Brain microvascular endothelial cell (primary cell): ENCODE measurements around the gene CBX4.

Source experiments
- DNase-seq: peaks from one replicate; pipeline ENCODE4 v3.0.0-alpha.2; 2020
- H3K27ac ChIP-seq: fragments of 250-450 bp; sonication (Bioruptor Pico); 2 replicates; pipeline ENCODE4 v1.5.1; 2020; ENCODE audit warnings: mild to moderate bottlenecking, moderate library complexity
- H3K27me3 ChIP-seq: fragments of 250-450 bp; sonication (Bioruptor Pico); replicated peaks from 2 replicates; pipeline ENCODE4 v1.5.1; 2020; ENCODE audit warnings: mild to moderate bottlenecking
- H3K36me3 ChIP-seq: fragments of 250-450 bp; sonication (Bioruptor Pico); replicated peaks from 2 replicates; pipeline ENCODE4 v1.5.1; 2020; ENCODE audit warnings: mild to moderate bottlenecking
- H3K4me3 ChIP-seq: 2 replicates; pipeline ENCODE4 v1.5.1; 2011; ENCODE audit warnings: low read depth, mild to moderate bottlenecking, control low read depth, low read length, moderate library complexity
- in situ Hi-C: cut with HindIII; loops from 2 replicates; pipeline ENCODE4 v1.10.0; 2017; ENCODE audit warnings: low sequenced_read_pairs, low pct_ligation_motif_present
- TF ChIP-seq, protein P1 (sequence below): IDR thresholded peaks from 2 replicates; pipeline ENCODE4 v1.5.1; 2011; ENCODE audit warnings: low read depth, mild to moderate bottlenecking, moderate library complexity, low read length, control low read depth, inconsistent platforms; ENCODE audit errors: missing control alignments

Gene CBX4

DNA sequence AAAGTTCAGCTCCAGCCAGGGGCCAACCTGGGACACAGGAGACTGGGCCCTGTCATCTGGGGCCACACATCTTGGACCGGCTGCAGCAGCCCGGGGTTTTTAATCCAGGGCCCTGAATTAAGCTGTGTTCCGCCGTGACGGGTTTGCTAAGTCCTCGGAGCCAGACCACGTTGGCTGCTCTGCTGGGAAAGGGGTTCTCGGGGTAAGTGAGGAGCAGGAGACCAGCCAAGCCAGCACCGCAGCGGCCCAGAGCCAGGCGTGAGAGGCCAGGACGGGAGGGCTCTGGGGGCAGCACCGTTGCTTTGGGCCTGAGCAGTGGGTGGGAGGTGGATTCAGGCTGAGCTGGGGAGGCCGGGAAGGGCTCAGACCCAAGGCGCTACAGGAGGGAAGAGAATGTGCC lies 31.3 kb upstream of the CBX4 start:
- in situ Hi-C loops: no loop called here
- no peaks in the 10 kb centered on the region for H3K27me3 ChIP-seq
- TF ChIP-seq, protein P1, sequence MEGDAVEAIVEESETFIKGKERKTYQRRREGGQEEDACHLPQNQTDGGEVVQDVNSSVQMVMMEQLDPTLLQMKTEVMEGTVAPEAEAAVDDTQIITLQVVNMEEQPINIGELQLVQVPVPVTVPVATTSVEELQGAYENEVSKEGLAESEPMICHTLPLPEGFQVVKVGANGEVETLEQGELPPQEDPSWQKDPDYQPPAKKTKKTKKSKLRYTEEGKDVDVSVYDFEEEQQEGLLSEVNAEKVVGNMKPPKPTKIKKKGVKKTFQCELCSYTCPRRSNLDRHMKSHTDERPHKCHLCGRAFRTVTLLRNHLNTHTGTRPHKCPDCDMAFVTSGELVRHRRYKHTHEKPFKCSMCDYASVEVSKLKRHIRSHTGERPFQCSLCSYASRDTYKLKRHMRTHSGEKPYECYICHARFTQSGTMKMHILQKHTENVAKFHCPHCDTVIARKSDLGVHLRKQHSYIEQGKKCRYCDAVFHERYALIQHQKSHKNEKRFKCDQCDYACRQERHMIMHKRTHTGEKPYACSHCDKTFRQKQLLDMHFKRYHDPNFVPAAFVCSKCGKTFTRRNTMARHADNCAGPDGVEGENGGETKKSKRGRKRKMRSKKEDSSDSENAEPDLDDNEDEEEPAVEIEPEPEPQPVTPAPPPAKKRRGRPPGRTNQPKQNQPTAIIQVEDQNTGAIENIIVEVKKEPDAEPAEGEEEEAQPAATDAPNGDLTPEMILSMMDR: no peak
- no peaks in the 10 kb centered on the region for H3K36me3 ChIP-seq
- no peak overlapping the region for H3K4me3 ChIP-seq
- H3K27ac ChIP-seq: no peak overlapping the region
- no peak for DNase-seq

DNA sequence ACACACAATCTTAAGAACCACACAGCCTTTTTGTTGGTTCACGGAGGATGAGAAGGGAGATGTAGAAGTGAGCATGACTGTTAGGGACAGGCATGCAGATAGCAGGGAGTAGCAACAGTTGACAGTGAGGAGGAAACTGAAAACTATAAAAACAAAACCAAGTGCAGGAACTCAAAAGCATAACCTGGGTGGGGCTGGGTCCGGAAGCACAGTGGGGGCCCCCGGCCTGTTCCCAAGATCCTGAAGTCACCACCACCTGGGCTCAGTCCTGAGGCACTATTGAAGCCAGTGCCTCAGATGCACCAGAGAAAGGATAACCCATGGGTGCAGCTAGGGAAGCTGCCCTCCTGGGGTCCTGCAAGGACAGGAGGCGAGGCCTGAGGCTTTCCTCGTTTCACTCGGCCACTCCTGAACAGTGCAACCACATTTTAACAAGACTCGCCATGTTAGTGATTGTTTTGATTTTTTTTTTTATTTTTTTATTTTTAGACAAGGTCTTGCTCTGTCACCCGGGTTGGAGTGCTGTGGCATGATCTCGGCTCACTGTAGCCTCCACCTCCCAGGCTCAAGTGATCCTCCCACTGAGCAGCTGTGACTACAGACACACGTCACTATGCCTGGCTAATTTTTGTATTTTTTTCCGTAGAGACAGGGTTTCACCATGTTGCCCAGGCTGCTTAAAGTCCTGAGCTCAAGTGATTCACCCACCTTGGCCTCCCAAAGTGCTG lies 27.7 kb upstream of the CBX4 start:
- Histone ChIP-seq H3K4me3 (no peak overlapping the region), H3K27ac (no peak overlapping the region), H3K27me3 (no peaks in the 10 kb centered on the region), H3K36me3 (no peaks in the 10 kb centered on the region)
- DNase-seq: peak; percentile 47
- in situ Hi-C loops: no loop called here
- TF ChIP-seq, protein P1: no peak

DNA sequence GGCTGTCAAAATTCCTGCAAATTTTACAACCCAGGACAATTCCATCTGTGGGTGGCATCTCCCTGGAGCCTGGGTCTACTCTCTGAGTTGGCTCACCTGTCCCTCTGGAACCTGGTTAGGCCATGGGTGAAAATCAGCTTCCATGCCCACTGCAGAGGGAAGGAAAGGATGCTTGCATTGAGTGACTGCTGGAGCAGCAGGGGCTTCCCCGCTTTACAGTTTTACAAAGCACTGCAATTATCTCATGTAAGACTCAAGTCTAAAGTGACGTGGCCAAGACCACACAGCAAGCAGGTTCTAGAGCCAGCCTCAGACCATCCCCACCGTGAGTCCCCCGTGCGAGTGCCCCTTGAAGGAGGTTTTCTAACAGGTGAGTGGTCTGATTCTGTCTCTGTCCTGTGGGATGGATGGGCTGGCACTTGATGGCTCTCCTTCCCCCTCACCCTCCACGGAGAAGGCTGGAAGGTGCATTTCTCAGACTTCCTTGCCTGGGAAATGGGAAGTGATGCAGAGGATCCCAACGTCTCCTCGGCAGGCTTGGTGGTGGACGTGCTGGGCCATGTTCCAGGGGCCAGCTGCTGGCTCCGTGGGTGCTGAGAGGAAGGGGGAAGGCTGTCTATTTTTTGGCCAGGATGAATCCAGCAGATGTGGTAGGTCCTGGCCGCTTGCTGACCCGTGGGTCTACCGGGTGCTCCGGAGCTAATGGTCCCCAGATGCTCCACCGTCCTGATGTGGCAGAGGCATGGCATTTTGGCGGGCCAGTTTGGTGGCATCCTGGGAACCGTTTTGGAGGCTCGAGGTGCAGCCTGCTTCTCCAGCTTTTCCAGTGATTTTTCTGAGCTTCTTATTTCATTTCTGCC lies 26.3 kb upstream of the CBX4 start:
- Histone ChIP-seq H3K4me3 (no peak overlapping the region), H3K36me3 (no peaks in the 10 kb centered on the region), H3K27ac (no peak overlapping the region), H3K27me3 (no peaks in the 10 kb centered on the region)
- TF ChIP-seq, protein P1: no peak
- DNase-seq: no peak
- in situ Hi-C loops: no loop called here

DNA sequence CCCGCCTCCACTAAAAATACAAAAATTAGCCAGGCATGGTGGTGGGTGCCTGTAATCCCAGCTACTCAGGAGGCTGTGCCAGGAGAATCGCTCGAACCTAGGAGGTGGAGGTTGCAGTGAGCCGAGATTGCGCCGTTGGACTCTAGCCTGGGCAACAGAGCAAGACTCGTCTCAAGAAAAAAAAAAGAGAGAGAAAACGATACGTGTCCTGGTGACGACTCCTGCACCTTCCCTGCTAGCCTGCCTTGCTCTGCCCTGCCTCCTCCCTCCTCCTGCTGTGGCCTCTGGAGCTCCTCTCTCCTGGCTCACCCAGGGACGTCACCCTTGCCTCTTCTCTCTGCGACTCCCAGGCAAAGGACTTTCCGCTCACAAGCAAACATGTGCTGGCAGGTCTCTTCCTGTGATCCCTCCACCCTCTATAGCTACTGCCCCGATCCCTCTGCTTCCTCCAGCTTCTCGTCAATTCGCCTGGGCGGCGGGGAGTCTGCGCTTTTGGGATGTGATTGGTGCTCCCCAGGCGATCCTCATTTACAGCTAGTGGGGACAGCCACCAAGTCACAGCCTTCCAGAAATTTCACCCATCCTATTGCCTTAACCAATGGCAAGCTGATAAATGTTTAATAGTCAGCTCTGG lies 25.5 kb upstream of the CBX4 start:
- TF ChIP-seq, protein P1: no peak

DNA sequence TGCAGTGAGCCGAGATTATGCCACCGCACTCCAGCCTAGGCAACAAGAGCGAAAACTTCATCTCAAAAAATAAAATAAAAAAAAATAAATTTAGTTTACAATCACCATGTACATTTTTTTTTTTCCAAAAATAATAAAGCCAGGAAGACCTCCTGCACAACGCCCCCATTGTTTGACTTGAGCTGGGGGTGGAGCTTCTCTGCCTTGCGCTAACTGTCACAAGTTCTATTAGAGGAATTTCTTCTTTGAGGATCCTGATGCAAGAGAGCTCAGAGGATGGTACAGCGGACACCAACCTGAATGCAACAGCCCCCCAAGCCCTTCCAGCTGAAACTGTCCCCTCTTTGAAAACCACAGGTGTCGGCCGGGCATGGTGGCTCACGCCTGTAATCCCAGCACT lies 24.9 kb upstream of the CBX4 start:
- Histone ChIP-seq H3K4me3 (no peak overlapping the region), H3K27ac (no peak overlapping the region), H3K36me3 (no peaks in the 10 kb centered on the region), H3K27me3 (no peaks in the 10 kb centered on the region)
- no peak for DNase-seq
- in situ Hi-C loops: no loop called here
- TF ChIP-seq, protein P1: no peak

More for the DNA sequence above, 25.5 kb upstream of the CBX4 start:
- Histone ChIP-seq H3K4me3 (no peak overlapping the region), H3K27me3 (no peaks in the 10 kb centered on the region), H3K27ac (no peak overlapping the region), H3K36me3 (no peaks in the 10 kb centered on the region)
- DNase-seq: no peak
- in situ Hi-C loops: no loop called here
